Dermis blood vessel endothelial cell (primary cell): ENCODE measurements around the gene SWT1. TPM values are rescaled to one million over a fixed set of nuclear protein-coding genes. Genes with fewer than 3 reads are reported as not detected.
"Not testable (repeated sequence)": the region's sequence is repeated elsewhere in the genome, so short reads cannot be mapped to it uniquely, and the experiment has no call there.

Source experiments
- DNase-seq: peaks from one replicate; pipeline ENCODE4 v3.0.0; 2010
- total RNA-seq: library from RNA; depleted of rRNA; stranded (reverse); fragments of >200 nt; gene quantifications from 2 replicates; pipeline ENCODE4 v1.2.3, GENCODE V29; 2014

SWT1 gene
- total RNA-seq, 1 donor from 2014 or later: 7.1 TPM

DNA sequence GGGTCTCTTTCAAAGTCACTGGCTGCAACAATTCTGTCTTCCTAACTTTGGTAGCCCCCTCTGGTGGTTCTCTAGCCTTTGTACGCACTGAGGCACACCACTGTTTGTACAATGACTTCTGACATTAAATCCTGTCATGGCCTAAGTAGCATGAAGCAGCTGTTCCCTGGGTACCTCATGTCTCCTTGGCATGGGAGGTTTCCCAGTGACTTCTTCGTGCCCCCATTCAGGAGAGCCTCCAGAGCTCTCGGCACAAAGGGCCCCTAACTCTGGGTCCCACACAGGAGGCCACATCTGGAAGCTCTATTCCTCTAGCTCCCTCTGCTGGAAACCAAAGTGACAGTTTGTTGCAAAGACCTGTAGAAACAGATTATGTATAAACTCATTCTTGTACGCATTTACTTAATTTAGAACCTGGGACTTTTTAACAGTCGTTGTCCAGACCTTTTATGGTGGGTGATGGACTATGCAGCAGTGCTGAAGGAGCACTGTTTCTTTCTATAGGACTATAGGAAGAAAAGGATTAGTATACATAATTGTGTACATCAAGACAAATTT, 13.4 kb downstream of the SWT1 start:
- peak; percentile 77 for DNase-seq

DNA sequence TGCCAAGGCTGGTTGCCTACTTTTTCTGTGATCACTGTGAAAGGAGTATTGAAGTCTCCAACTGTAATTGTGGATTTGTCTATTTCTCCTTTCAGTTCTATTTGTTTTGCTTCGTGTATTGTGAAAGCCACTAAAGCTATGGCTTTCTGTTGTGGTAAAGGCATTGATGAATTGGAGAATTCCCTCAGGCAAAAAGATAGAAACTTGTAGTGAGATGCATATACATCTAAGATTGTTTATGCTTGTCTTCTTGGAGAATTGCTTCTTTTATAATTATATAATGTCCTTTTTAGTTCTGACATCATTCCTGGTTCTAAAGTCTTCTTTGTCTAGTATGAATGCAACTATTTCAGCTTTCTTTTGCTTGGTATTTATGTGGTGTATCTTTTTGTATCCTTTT, 36.8 kb downstream of the SWT1 start:
- no peak for DNase-seq

DNA sequence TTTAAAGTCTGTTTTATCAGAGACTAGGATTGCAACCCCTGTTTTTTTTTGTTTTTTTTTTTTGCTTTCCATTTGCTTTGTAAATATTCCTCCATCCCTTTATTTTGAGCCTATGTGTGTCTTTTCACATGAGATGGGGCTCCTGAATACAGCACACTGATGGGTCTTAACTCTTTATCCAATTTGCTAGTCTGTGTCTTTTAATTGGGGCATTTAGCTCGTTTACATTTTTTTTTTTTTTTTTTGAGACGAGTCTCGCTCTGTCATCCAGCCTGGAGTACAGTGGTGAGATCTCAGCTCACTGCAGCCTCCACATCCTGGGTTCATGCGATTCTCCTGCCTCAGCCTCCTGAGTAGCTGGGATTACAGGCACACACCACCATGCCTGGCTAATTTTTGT, 41.7 kb downstream of the SWT1 start:
- DNase-seq: not testable (repeated sequence)

DNA sequence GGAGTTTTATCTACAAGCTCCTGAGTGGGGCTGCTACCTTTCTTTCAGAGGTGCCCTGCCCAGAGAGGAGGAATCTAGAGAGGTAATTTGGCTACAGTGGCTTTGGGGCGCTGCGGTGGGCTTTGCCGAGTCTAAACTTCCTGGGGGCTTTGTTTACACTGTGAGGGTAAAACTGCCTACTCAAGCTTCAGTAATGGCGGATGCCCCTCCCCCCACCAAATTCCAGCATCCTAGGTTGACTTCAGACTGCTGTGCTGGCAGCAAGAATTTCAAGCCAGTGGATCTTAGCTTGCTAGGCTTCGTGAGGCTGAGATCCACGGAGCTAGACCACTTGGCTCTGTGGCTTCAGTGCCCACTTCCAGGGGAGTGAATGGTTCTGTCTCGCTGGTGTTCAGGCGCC, 43.9 kb downstream of the SWT1 start:
- no peak for DNase-seq

DNA sequence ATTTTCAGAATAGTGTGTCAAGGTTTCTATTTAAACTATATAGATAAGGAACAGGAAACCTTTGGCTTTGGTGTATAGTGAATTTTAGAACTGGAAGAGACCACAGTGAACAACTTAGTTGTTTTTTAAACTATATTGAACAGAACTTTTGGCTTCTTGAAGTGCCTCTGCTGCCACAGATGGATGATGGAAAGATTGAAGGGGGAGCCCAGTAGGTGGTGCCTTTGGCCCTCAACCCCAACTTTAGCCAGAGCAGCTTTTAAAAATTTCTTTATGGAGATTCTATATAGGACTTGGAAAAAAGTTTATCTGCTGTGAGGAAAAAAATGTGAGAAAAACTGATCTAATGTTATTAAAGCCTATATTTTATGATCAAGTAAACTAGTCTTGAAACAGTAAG, 50.2 kb downstream of the SWT1 start:
- DNase-seq: no peak

DNA sequence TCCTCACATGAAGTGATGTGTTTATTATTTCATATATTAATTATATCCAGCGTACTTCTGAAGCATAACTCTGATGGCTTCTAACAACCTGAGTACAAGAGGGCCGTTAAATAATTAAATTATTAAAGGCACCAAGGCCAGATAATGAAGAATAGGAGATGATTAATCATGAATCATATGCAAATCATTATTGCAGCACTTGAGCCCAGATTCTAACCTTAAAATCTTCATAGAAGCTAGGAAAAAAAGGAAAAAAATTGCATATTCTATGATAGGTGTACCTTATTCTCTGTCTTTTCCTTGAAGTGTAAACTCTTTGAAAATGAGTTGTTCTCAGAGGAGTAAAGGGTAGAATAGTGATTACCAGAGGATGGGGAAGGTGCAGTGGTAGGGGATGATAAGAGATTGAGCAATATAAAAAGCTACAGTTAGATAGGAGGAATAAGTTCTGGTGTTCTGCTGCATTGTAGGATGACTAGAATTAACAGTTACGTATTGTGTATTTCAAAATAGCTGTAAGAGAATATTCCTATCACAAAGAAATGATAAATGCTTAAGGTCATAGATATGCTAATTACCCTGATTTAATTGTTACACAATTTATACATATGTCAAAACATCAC, 51.1 kb downstream of the SWT1 start:
- DNase-seq: peak; percentile 15

DNA sequence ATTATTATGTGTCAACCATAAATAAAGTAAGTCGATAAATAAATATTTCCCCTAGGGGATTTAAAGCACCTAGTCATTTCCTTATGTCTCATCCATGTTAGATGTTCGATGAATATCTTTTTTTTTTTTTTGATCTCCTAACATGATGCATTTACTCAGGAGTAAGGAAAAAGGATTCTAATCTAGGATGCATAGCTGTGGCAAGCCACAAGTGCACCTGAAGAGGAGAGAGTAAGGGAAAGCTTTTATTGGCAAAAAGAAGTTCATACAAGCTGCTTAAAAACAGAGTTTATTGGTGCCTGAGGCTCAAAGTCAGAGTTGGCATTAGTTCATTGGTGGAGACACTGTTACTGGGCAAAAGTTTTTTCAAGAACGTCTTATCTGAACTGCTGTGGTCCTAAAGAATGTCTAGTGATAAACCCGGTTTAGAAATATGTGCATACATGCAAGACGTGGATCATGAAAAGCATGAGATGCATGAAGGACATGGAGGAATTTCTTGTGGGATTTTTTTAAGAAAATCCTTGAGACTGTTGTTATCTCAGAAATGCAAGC, 51.7 kb downstream of the SWT1 start:
- no peak for DNase-seq

DNA sequence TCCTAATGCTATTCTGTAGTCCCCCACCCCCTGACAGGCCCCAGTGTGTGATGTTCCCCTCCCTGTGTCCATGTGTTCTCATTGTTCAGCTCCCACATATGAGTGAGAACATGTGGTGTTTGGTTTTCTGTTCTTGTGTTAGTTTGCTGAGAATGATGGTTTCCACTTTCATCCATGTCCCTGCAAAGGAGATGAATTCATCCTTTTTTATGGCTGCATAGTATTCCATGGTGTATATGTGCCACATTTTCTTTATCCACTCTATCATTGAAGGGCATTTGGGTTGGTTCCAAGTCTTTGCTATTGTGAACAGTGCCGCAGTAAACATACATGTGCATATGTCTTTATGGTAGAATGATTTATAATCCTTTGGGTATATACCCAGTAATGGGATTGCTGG, 52.4 kb downstream of the SWT1 start:
- not testable (repeated sequence) for DNase-seq

DNA sequence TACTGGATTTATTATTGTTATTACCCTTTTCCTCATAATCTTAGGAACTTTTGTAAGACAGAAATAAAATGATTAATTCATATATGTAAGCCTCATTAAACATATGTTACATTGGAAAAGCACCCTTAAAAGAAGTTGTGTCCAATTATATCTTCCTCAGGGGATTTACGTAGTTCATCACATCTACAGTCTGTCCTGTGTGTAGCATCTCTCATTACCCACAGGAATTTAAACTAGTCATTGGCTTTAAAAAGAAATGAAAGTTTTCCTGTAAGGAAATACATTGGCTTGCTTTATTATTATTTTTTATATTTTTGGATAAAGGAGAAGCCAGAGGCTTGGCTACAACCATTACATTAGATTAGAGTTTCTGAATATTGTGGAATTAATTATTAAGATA, 56.1 kb downstream of the SWT1 start:
- no peak for DNase-seq

DNA sequence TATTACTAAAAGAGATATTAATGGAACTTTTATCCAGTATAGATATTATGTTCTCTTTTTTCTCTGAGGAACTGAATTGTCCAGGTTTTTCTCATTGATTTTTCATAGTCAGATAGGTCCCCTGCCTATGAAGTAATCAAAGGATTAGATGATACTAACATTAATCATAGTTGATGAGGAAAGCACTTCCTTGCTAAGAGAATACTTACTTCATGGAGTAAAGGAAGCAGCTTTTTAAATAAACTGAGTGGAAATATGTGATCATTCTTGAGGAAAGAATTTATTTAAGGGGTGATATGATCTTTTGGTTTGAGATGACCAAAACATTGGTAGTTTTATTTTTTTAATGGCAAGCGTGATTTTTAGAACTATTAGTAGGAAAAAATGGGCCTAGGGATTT, 58.9 kb downstream of the SWT1 start:
- peak; percentile 8 for DNase-seq

DNA sequence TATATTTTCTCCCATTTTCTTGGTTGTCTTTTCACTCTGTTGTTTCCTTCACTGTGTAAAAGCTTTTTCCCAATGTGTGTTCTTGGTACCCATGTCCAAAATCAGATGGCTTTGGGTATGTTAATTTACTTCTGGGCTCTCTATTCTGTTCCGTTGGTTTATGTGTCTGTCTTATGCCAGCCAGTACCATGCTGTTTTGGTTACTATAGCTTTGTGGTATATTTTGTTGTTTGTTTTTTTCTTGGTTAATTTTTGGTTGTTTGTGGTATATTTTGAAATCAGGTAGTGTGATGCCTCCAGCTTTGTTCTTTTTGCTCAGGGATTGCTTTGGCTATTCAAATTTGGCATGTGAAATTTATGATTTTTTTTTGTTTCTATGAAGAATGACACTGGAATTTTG, 67.2 kb downstream of the SWT1 start:
- no peak for DNase-seq

DNA sequence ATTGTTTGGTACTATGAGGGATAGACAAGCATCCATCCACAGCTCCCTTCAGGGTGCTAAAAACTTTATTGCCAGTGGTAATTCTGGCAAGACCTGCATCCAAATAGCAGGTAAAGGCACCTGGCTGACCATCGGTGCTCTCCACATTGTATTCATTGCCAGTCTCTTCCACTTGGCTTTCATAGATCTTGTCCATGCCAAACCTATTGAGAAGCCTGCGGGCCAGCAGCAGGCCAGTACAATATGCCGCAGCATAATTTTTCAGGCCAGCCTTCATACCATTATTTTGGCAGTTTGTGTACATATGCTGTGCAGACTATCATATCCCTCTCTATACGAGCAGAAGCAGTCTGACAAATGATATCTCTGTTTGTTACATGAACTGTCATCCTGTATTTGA, 70.2 kb downstream of the SWT1 start:
- no peak for DNase-seq

DNA sequence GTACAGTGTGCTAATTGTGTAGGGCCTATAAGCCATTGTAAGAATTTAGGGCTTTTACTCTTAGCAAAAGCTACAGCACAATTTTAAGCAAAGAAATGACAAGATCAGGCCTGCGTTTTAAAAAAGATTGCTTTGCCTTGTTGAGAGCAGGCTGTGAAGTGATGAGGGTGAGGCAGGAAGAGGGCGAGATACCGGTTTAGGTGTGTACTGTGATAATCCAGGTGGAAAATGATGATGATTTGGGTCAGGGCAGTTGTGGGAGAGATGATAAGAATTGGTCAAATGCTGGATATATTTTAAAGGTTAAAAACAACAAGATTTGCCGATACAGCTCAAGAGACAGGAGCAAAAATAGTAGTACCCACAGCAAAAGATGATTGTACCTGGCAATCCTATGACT, 72.0 kb downstream of the SWT1 start:
- no peak for DNase-seq

DNA sequence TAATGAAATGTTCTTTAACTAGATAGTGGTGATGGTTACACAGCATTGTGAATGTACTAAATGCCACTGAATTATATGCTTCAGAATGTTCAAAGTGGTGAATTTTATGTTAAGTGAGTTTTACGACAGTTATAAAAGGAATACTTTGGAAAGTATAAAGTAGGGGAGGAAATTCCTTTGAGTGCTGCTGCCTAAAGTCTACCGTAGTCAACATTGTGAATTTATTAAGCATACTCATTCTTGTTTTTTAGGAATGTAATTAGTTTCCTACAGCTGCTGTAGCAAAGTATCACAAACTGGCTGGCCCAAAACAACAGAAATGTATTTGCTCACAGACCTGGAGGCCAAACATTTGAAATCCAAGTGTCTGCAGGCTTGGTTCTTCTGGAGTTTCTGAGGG, 73.0 kb downstream of the SWT1 start:
- no peak for DNase-seq

DNA sequence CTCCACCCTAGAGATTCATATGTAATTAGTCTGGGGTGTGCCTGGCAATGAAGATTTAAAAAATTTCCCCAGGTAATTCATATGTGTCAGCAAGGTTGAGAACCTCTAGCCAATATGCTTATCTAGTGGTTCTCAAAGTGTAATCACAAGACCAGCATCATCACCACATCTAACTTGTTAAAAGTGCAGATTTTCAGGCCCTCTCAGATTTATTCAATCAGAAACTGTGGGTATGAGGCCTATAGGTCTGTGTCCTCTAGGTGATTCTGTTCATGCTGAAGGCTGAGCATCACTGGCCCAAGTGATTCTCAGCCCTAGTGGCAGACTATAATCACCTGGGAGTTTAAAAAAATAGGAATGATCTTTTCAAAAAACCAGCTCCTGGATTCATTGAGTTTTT, 75.9 kb downstream of the SWT1 start:
- DNase-seq: no peak

DNA sequence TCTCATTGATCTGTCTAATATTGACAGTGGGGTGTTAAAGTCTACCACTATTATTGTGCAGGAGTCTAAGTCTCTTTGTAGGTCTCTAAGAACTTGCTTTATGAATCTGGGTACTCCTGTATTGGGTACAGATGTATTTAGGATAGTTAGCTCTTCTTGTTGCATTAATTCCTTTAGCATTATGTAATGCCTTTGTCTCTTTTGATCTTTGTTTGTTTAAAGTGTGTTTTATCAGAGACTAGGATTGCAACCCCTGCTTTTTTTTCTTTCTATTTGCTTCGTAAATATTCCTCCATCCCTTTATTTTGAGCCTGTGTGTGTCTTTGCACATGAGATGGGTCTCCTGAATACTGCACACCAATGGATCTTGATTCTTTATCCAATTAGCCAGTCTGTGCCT, 77.2 kb downstream of the SWT1 start:
- not testable (repeated sequence) for DNase-seq

DNA sequence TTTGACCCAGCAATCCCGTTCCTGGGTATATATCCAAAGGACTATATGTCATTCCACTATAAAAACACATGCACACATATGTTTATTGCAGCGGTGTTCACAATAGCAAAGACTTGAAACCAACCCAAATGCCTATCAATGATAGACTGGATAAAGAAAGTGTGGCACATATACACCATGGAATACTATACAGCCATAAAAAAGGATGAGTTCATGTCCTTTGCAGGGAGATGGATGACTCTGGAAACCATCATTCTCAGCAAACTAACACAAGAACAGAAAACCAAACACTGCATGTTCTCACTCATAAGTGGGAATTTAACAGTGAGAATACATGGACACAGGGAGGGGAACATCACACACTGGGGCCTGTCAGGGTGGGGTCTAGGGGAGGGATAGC, 80.2 kb downstream of the SWT1 start:
- not testable (repeated sequence) for DNase-seq

DNA sequence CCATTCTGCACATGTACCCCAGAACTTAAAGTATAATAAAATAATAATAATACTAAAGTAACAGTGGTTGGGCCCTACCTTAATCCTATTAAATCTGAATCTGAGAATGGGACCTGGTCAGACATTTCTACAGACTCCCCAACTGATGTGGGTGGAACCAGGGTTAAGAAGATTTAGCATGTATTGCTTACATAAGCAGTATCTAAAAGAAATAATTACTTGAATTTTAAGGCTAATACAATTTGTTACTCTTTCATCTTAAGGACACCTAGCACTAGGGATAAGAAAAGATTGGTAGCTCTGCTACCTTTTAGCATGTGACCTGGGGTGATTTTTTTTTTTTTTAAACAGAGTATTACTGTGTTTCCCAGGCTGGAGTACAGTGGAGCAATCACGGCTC, 80.7 kb downstream of the SWT1 start:
- no peak for DNase-seq

DNA sequence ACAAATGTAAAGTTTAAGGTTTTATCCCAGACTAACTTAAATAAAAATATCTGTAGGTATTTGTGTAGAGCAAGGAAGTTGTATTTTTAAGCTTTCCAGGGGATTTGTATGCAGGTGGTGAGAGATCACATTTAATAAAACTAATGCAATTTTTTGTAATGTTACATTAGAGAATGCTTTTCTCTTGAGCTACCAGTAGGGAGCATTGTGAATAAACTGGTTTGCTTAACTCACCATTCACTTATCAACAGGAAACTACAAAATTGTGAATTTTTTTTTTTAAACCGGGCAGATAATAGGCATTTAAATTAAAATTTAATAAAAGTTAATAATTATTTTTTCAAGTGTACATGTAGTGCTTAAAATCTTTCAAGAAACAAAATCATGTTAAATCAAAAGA, 81.5 kb downstream of the SWT1 start:
- DNase-seq: peak; percentile 35

DNA sequence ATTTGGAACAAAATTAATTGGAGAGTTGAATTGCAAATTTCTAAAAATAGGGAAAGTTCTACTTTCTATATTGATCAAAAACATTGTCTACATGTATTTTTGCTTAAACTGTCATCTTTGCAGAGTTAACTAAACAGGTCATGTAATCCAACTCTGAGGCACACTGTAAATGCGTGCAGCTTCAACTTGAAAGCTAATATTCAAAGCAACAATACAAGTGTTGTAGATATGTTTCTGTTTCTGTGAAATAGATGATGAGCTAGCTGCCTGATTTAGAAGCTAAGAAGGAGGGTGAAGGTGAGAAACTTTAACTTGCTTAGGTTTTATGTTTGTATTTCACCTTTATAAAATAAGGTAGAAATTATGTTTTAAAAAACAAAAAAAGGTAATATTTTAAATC, 82.9 kb downstream of the SWT1 start:
- DNase-seq: no peak

DNA sequence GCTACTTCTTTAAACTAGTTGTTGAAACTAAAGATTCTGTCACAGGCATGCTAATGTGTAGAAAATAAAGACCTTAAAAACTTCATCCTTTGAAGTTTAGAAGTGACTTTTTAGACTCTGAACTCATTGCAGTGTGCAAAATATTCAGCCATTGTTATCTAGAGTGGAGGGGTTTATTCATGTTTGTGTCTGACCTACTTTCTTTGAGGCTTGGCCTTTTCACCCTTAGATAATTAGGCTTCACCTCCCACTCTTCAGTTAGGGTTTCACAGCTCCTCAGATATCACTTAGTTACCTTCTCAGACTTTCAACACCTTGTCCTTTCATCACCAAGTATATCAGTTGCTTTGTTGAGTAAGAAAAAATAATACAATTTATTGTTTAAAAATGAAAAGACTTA, 84.2 kb downstream of the SWT1 start:
- no peak for DNase-seq

DNA sequence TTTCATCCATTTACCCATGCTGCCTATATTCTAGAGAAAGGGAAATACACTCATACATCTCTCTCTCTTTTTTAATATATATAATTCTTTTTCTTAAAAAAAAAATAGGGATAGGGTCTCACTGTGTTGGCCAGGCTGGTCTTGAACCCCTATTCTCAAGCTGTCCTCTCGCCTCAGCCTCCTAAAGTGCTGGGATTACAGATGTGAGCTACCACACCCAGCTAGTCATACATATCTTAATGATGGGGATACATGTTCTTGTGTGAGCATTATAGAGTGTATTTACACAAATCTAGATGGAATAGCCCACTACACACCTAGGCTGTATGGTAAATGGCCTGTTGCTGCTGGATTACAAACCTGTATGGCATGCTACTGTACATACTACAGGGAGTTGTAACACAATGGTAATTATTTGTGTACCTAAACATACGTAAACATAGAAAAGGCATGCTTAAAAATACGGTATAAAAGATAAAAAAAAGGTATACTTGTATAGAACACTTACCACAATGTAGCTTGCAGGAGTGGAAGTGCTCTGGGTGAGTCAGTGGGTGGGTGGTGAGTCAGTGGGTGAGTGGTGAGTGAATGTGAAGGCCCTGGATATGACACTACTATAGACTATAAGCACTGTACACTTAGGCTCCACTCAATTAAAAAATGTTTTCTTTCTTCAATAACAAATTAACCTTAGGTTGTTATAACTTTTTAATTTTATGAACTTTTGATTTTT, 87.2 kb downstream of the SWT1 start:
- peak; percentile 64 for DNase-seq

DNA sequence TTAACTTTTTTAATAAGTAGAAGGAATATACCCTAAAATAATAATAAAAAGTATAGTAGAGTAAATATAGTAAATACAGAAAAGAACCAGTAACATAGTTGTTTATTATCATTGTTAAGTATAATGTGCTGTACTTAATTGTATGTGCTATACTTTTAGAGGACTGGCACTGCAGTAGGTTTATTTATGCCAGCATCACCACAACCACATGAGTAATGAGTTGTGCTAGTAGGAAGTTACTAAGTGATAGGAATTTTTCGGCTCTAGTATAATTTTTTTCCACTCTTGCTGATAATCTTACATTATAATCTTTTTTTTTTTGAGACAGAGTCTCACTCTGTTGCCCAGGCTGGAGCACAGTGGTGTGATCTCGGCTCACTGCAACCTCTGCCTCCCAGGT, 88.5 kb downstream of the SWT1 start:
- DNase-seq: no peak

DNA sequence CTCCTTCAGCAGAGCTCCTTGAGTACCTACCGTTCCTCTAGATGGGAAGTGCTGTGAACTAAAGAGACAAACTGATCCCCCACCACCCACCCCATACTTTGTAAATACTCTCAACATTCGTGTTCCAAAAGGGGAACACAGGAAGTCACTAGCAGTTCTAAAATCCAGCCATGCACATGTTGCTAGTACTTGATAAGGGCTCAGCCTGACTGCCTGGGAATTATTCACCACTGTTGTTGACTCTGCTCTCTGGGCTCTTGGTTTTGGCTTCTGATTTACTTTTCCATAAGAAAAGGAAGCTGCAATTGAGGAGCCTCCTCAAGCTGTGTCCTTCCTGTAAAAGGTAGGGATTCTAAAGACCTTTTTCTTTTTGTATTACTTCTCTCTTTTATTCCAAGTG, 92.6 kb downstream of the SWT1 start:
- DNase-seq: no peak
